Astrocyte (in vitro differentiated cells and primary cell): Measurements from ENCODE around the gene DNAJB1. TPM values are rescaled to one million over a fixed set of nuclear protein-coding genes. Genes with fewer than 3 reads are reported as not detected.
A peak's percentile ranks its signal among the peaks of the same experiment; 100 is the strongest.

Source experiments
- DNase-seq: peaks from one replicate; pipeline ENCODE4 v3.0.0-alpha.2; 2010; ENCODE audit warnings: low read depth
- FAIRE-seq: peaks from 2 replicates; lab custom pipeline; 2011; peaks lifted over from hg19 to GRCh38; lab: Jason Lieb, UNC
- H2AFZ ChIP-seq: 2 replicates; pipeline ENCODE4 v1.6.0; 2012; ENCODE audit warnings: low read depth, low read length, inconsistent platforms
- H3K27ac ChIP-seq: 2 replicates; pipeline ENCODE4 v1.5.1; 2011; ENCODE audit warnings: low read depth, low read length, inconsistent platforms
- H3K27me3 ChIP-seq: 2 replicates; pipeline ENCODE4 v1.6.0; 2011; ENCODE audit warnings: low read length, inconsistent platforms; ENCODE audit not compliant: insufficient read depth
- H3K36me3 ChIP-seq: 2 replicates; pipeline ENCODE4 v1.5.1; 2011; ENCODE audit warnings: low read length, inconsistent platforms; ENCODE audit not compliant: insufficient read depth
- H3K4me1 ChIP-seq: 2 replicates; pipeline ENCODE4 v1.5.1; 2011; ENCODE audit warnings: low read length, inconsistent platforms; ENCODE audit not compliant: insufficient read depth
- H3K4me2 ChIP-seq: 2 replicates; pipeline ENCODE4 v1.6.0; 2012; ENCODE audit warnings: low read length, inconsistent platforms
- H3K4me3 ChIP-seq: 2 replicates; pipeline ENCODE4 v1.5.1; 2011; ENCODE audit warnings: low read depth, mild to moderate bottlenecking, low read length, inconsistent platforms; ENCODE audit not compliant: insufficient read depth
- H3K79me2 ChIP-seq: 2 replicates; pipeline ENCODE4 v1.6.0; 2012; ENCODE audit warnings: mild to moderate bottlenecking, low read length, inconsistent platforms; ENCODE audit not compliant: insufficient read depth
- H3K9ac ChIP-seq: 2 replicates; pipeline ENCODE4 v1.6.0; 2012; ENCODE audit warnings: mild to moderate bottlenecking, low read length, inconsistent platforms
- H3K9me3 ChIP-seq: 2 replicates; pipeline ENCODE4 v1.5.1; 2012; ENCODE audit warnings: low read depth, mild to moderate bottlenecking, low read length, inconsistent platforms; ENCODE audit not compliant: insufficient read depth
- H4K20me1 ChIP-seq: 2 replicates; pipeline ENCODE4 v1.6.0; 2012; ENCODE audit warnings: low read length, inconsistent platforms; ENCODE audit not compliant: insufficient read depth
- H3K27ac Mint-ChIP-seq: one replicate; pipeline ENCODE4 v1.8.0; 2021; ENCODE audit warnings: mild to moderate bottlenecking, mixed read lengths; ENCODE audit not compliant: unreplicated experiment
- H3K27me3 Mint-ChIP-seq: one replicate; pipeline ENCODE4 v1.8.0; 2021; ENCODE audit warnings: low read depth, mixed read lengths; ENCODE audit not compliant: unreplicated experiment
- H3K36me3 Mint-ChIP-seq: one replicate; pipeline ENCODE4 v1.8.0; 2021; ENCODE audit warnings: low read depth, mixed read lengths; ENCODE audit not compliant: unreplicated experiment
- H3K4me1 Mint-ChIP-seq: one replicate; pipeline ENCODE4 v1.8.0; 2021; ENCODE audit warnings: low read depth, mixed read lengths; ENCODE audit not compliant: unreplicated experiment
- H3K4me3 Mint-ChIP-seq: one replicate; pipeline ENCODE4 v1.8.0; 2021; ENCODE audit warnings: mild to moderate bottlenecking, moderate library complexity, mixed read lengths; ENCODE audit not compliant: unreplicated experiment
- H3K9me3 Mint-ChIP-seq: one replicate; pipeline ENCODE4 v1.8.0; 2021; ENCODE audit warnings: mild to moderate bottlenecking, mixed read lengths; ENCODE audit not compliant: unreplicated experiment
- CTCF ChIP-seq: IDR thresholded peaks from 2 replicates; pipeline ENCODE4 v1.5.1; 2011; ENCODE audit warnings: low read depth, mild to moderate bottlenecking, inconsistent platforms, low read length, moderate library complexity; ENCODE audit not compliant: insufficient read depth
- EZH2 ChIP-seq: IDR thresholded peaks from 2 replicates; pipeline ENCODE4 v1.6.1; 2012; ENCODE audit warnings: mild to moderate bottlenecking, low read length, inconsistent platforms; ENCODE audit not compliant: insufficient read depth
- total RNA-seq: library from RNA; stranded (reverse); gene quantifications from 2 replicates; pipeline ENCODE4 v1.2.1, GENCODE V29; 2021

Gene DNAJB1
- total RNA-seq, 1 donor from 2014 or later: 105 TPM

GRCh38 chr19:14526423-14526822 lies 8.2 kb upstream of the DNAJB1 start:
- no peaks in the 10 kb centered on the region for H3K27me3 ChIP-seq
- H3K27me3 Mint-ChIP-seq: no peaks in the 10 kb centered on the region
- H2AFZ ChIP-seq: no peak overlapping the region
- H3K4me1 Mint-ChIP-seq: peaks cover 24% of the 10 kb centered on the region
- H3K27ac Mint-ChIP-seq: peak overlapping the region; percentile 5
- FAIRE-seq (no peak), DNase-seq (no peak)
- peaks cover 6% of the 10 kb centered on the region for H4K20me1 ChIP-seq
- H3K36me3 Mint-ChIP-seq: no peaks in the 10 kb centered on the region
- no peak overlapping the region for H3K27ac ChIP-seq
- no peaks in the 10 kb centered on the region for H3K9me3 ChIP-seq
- H3K79me2 ChIP-seq: peaks cover 17% of the 10 kb centered on the region
- H3K4me2 ChIP-seq: no peak overlapping the region
- peaks cover 20% of the 10 kb centered on the region for H3K4me1 ChIP-seq
- no peaks in the 10 kb centered on the region for H3K9me3 Mint-ChIP-seq
- TF ChIP-seq EZH2: no peak
- no peak for TF ChIP-seq CTCF
- peak overlapping the region; percentile 4 for H3K4me3 Mint-ChIP-seq
- H3K4me3 ChIP-seq: no peak overlapping the region
- no peak overlapping the region for H3K9ac ChIP-seq
- H3K36me3 ChIP-seq: no peaks in the 10 kb centered on the region

- Histone ChIP-seq H3K4me3 (no peak overlapping the region), H3K79me2 (peaks cover 11% of the 10 kb centered on the region), H4K20me1 (peaks cover 3% of the 10 kb centered on the region), H2AFZ (no peak overlapping the region), H3K9ac (no peak overlapping the region), H3K27ac (no peak overlapping the region), H3K4me1 (peaks cover 20% of the 10 kb centered on the region), H3K4me2 (no peak overlapping the region), H3K27me3 (no peaks in the 10 kb centered on the region), H3K9me3 (no peaks in the 10 kb centered on the region), H3K36me3 (no peaks in the 10 kb centered on the region)
- Mint-ChIP-seq H3K36me3 (no peaks in the 10 kb centered on the region), H3K4me1 (peaks cover 24% of the 10 kb centered on the region), H3K27me3 (no peaks in the 10 kb centered on the region), H3K4me3 (peak overlapping the region; percentile 65), H3K9me3 (no peaks in the 10 kb centered on the region), H3K27ac (peak overlapping the region; percentile 91)
- TF ChIP-seq EZH2 (no peak), CTCF (no peak)
- FAIRE-seq (no peak), DNase-seq (no peak)
These were observed 7.5 kb upstream of the DNAJB1 start for GRCh38 chr19:14525729-14526128.

- H3K4me3 Mint-ChIP-seq: no peak overlapping the region
- TF ChIP-seq CTCF: no peak
- no peak for TF ChIP-seq EZH2
- peaks cover 1% of the 10 kb centered on the region for H3K9me3 Mint-ChIP-seq
- H3K27ac Mint-ChIP-seq: peak overlapping the region; percentile 96
- no peak for DNase-seq
- H3K79me2 ChIP-seq: peaks cover 26% of the 10 kb centered on the region
- H3K9ac ChIP-seq: no peak overlapping the region
- peaks cover 30% of the 10 kb centered on the region for H3K4me1 ChIP-seq
- H3K27ac ChIP-seq: peak overlapping the region; percentile 86
- FAIRE-seq: no peak
- H3K27me3 Mint-ChIP-seq: no peaks in the 10 kb centered on the region
- H3K27me3 ChIP-seq: no peaks in the 10 kb centered on the region
- peaks cover 28% of the 10 kb centered on the region for H3K4me1 Mint-ChIP-seq
- peaks cover 21% of the 10 kb centered on the region for H4K20me1 ChIP-seq
- H2AFZ ChIP-seq: no peak overlapping the region
- peaks cover 9% of the 10 kb centered on the region for H3K36me3 ChIP-seq
- H3K36me3 Mint-ChIP-seq: peaks cover 12% of the 10 kb centered on the region
- H3K4me3 ChIP-seq: no peak overlapping the region
- H3K9me3 ChIP-seq: no peaks in the 10 kb centered on the region
- peak overlapping the region; percentile 9 for H3K4me2 ChIP-seq
These were observed 2.3 kb upstream of the DNAJB1 start for GRCh38 chr19:14520543-14520942.
